GM12878 (cell line): ENCODE results near the gene RPSA. TPM values are rescaled to one million over a fixed set of nuclear protein-coding genes. Genes with fewer than 3 reads are reported as not detected.

Experiments
- ETV6 ChIP-seq, 2 experiments: fragments of 450-650 bp in 1 of 2; IDR thresholded peaks in 1 of 2; conservative IDR thresholded peaks in 1 of 2; 2 replicates each; pipeline ENCODE4 v1.6.1; 2014; ENCODE audit warnings: antibody characterized with exemption in 1 of 2, borderline replicate concordance in 1 of 2, low read depth in 1 of 2, mild to moderate bottlenecking in 1 of 2, moderate library complexity in 1 of 2
- MXI1 ChIP-seq: fragments of 150-350 bp; IDR thresholded peaks from 2 replicates; pipeline ENCODE4 v1.6.1; 2011; ENCODE audit warnings: low read depth, mild to moderate bottlenecking, inconsistent platforms, low read length, improper control_type of control experiment
- NBN ChIP-seq: fragments of 450-650 bp; IDR thresholded peaks from 2 replicates; pipeline ENCODE4 v1.6.1; 2016
- NFYA ChIP-seq: IDR thresholded peaks from 2 replicates; pipeline ENCODE4 v1.6.1; 2011; ENCODE audit warnings: low read depth, mild to moderate bottlenecking, low read length, improper control_type of control experiment, borderline replicate concordance
- PRDM15 ChIP-seq: fragments of 450-650 bp; formaldehyde crosslinking; IDR thresholded peaks from 2 replicates; pipeline ENCODE4 v1.4.0; 2020; ENCODE audit warnings: mild to moderate bottlenecking, moderate library complexity
- ZBTB4 ChIP-seq: fragments of 450-650 bp; formaldehyde crosslinking; IDR thresholded peaks from 2 replicates; pipeline ENCODE4 v1.4.0; 2022; ENCODE audit warnings: mild to moderate bottlenecking, moderate library complexity
- polyA plus RNA-seq, 11 experiments: library from polyadenylated mRNA; depleted of rRNA in 4 of 11; unstranded in 6 of 11; stranded (reverse) in 5 of 11; fragments of >200 nt; fragmentation: Nextera tagmentation in 4 of 11; fragmentation: Illumina TruSeq in 1 of 11; extraction: Ambion mirVana in 4 of 11; extraction: Trizol in 1 of 11; gene quantifications; 1 replicate in 1 of 11; 2 replicates in 10 of 11; pipeline versions ENCODE4 v1.2.1 to v1.2.3, GENCODE V29; 2011 to 2016; ENCODE audit warnings: inconsistent platforms in 2 of 11, missing spikeins in 2 of 11, low read depth in 1 of 11
- total RNA-seq, 4 experiments: library from RNA; depleted of rRNA in 3 of 4; stranded (reverse); fragments of >200 nt in 3 of 4; fragmentation: Illumina TruSeq in 1 of 4; extraction: Trizol in 1 of 4; gene quantifications; 2 replicates each; pipeline versions ENCODE4 v1.2.1 to v1.2.3, GENCODE V29; 2013 to 2021

The RPSA gene
- total and polyA plus RNA-seq, 10 of the 15 experiments (the other 5 are each of a cell fraction or from before 2014, with no cell fraction given) = 1,012 to 5,036 (median 3,460) TPM

- TF ChIP-seq NBN (no peak), MXI1 (no peak), PRDM15 (CRISPR knock-in tag) (no peak), NFYA (no peak), ETV6 (conservative IDR thresholded peaks at IDR 0.05 in 1 of 2, IDR thresholded peaks at IDR 0.05 in 1 of 2; ENCODE audit: borderline replicate concordance in 1 of 2, low read depth in 1 of 2) (no peak), ZBTB4 (CRISPR knock-in tag) (no peak)
Observed at GRCh38 chr3:39446444-39446843, 39.9 kb downstream of the RPSA start (continued).
